Stimulated activated CD4-positive, alpha-beta T cell treated with anti-CD3 and anti-CD28 coated beads, TNF-alpha, amount 100 ng/mL, for 1 hour (primary cell): Measurements from ENCODE around the gene NCOR2.

ENCODE experiments used
- DNase-seq, 3 donors: peaks; one replicate each; pipeline ENCODE4 v3.0.0-alpha.2; 2020; ENCODE audit warnings: low read depth in 3 of 3, low spot score in 1 of 3

The NCOR2 gene

DNA sequence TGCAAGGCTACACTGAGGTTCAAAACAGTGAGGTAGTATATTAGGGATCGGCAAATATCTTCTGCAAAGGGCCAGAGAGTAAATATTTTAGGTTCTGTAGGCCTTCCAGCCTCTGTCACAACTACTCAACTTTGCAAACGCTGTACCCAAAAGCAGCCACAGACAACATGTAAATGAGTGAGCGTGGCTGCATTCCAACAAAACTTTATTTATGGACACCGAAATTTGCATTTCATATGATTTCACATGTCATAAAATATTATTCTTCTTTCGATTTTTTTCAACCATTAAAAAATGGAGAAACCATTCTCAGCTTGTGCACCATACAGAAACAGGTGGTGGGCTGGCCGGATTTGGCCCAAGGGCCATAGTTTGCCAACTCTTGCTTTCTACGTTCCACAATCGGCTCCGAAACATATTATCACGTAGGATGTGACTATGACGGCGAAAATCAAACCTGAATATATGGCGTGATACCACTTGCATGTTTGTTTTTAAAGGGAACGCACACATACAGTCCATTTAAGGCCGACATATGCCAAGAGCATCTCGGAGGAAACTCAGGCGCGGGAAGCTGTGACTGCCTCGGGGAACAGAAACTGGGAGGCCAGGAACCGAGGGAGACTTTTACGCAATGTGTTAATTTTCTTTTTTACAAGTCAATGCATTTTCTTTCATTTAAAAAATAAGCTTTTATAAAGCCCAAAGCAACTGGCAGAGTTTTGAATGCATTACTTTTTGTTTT lies 7.1 kb downstream of the NCOR2 start:
- DNase-seq: no peak

DNA sequence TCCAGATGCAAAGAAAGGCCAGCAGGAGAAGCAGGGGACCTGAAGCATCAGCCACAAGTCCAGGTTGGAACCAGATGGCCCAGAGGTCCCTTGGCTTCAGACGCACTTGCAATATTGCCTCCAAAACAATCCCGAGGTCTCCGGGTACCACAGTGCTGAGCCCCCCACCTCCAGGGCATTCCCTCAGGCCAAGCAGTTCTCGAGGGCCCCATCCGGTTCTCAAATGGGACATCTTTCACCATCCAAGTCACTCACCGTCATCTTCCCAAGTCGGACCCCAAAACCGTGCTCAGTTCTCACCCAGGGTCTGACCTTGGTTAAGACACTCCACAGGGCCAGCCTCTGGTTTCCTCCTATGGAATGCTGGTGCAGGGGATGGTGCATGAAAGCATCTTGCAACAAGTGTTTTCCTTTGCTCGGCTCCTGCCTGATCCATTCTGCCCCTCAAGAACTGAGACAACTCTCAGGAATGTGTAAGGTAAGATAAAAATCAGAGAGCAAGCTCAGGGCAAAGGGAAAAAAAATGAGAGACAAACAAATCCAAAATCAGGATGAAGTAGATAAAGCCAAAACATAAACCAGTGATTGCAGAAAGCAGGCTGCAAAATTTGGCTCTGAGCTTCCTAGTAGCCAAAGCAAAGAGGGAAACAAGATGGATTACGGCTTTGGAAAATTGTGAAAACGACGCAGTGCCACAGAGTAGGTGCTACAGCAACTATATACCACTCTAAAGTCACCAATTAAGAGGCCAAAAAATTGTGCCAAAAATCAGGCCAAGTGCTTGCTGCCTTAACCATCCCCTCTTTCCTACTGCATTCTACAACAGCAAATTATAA lies 8.0 kb downstream of the NCOR2 start:
- no peak for DNase-seq

DNA sequence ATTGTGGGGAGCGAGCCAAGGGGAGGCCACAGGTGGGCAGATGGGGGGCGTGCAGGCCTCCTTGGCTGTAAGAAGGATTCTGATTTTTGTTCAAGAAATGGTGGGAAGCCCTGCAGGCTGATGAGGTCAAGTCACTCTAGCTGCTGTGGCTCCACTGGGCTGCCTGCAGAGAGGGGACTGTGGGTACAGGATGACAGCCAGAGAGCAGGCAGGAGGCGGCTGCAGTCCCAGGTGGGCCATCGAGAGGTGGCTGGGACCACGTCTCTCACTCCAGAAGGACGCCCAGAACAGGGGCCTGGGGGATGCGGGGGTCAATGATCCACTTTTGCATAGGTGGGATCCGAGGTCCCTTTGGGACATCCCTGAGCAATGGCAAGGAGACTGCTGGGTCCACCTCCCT lies 9.1 kb downstream of the NCOR2 start:
- no peak for DNase-seq

DNA sequence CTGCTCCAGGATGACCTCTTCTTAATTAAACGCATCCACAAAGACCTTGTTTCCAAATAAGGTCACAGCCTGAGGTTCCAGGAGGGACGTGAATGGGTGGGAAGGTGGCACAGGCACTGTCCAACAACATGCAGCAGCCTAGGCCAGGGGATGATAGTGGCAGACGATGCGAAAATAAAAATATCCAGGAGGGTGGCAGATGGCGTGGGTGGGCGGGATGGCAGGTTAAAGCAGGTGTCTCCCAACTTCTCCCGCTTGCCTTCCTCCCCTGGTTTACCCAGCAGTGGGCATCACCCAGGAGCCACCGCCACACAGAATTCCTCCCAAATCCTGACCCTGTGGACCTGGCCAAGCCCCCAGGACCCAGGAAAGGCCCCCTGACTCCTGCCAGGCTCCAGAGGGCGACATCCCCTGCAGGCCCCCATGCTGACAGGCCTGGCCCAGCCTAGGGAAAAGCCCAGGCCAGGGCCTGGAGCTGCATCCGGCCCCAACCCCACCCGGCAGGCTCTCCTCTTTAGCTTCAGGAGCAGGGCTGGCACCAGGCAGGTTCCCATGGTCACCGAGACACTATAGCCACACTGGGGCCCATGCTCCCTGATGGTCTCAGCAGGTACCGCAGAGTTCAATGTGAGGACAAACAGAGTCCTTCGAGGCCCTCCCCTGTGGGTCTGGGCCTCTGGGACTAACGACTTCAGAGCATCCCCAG lies 9.7 kb downstream of the NCOR2 start:
- DNase-seq: no peak

DNA sequence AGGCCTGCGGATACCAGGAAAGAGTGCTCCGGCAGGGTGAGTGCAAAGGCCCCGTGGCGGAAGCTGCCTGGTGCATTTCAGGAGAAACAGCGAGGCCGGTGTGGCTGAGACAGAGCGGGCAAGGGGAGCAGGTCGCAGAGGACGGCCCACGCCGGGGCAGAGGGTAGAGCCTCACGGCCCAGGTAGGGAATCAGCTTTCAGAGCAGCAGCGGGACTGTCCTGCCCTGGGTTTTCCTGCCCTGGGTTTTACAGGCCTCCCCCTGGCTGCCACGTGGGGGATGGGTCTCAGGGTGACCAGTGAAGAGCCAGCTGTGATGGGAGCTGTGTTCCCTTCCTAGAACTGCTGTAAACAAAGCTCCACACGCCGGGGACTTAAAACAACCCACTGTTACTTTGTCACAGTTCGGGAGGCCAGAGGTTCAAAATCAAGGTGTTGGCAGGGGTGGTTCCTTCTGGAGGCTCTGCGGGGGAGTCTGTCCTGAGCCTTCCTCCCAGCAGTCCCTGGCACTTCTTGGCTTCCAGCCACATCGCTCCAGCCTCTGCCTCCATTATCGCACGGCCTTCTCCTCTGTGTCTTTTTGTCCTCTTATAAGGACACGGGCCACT lies 10.4 kb downstream of the NCOR2 start:
- DNase-seq: no peak

DNA sequence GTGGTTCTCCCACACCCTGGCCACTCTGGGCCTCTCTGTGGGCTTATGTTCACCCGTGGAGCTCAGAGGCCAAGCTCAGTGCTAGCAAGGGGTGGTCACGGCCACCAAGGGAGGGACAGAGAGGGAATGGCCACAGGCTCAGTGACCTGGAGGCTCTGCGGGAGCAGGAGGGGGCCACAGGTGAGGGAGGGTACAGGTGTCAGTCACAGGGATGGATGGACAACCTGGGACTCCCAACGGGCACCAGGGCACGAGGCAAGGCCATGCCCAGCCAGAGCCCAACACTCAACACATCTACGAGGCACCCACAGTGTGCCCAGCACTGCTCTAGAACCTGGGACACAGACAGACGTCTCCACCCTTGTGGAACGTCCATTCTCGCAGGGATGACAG lies 11.3 kb downstream of the NCOR2 start:
- DNase-seq: no peak

DNA sequence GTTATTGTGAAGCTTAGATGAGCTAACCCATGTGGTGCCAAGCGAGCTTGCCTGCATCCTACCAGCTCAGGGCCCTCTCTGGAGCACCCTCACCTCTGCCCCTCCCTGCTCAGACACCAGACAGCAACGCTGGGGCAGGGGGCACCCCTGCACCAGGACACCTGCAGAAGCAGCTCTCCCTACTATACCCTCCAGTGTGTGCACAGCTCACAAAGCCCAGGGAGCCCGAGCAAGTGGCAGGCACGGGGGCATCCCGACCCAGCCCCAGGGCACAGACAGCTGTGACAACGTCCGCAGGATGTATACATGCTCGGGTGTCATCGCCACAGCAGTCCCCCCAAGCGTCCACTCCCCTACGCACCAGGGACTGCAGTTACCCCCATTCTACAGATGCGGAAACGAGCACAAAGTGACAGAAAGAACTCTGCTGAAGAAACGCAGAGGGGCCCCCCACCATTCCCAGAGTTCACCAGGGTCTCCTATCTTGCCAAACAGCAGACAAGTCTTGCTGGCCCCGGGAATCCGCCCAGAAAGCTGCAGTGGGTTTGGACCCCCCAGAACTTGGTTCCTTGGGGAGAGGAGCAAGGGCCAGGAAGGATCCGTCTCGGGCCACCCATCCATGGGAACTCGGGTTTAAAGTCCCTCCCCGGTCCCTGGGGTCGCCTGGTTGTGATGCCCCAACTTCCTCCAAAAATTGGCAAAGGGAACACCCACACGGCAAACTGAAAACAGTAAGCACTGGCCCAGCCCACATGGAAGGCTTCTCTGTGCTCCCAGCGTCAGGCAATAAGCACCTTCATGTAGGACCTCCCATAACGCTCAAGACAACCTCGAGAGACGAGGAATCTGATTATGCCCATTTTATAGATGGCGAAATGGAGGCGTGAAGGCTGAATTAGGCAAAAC lies 12.0 kb downstream of the NCOR2 start:
- no peak for DNase-seq

DNA sequence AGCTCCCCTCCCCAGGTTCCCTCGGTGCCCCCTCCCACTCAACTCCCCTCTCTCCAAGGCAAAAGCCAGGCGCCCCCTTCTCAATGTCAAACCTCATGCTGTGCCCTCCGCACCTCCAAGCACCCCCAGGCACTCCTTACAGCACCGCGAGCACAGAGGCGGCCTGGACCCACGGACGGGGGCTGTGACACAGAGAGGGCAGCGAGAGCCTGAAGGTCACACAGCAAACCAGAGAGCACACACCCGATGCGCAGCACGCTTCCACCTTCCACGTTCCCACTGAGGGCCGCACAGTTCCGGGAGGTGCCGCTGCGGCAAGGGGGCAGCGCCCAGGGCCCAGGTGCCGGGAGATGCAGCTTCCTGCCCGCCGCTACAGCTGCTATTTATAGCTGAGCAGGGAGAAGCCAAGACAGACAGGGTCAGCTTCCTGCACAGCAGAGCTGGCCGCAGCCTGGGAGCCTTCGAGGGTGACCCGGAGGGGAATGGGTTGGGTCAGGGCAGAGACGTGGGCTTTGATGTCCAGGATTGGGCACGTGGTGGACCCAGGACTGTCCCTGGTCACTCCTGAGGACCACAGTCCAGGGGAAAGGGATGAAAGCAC lies 12.9 kb downstream of the NCOR2 start:
- DNase-seq: no peak

DNA sequence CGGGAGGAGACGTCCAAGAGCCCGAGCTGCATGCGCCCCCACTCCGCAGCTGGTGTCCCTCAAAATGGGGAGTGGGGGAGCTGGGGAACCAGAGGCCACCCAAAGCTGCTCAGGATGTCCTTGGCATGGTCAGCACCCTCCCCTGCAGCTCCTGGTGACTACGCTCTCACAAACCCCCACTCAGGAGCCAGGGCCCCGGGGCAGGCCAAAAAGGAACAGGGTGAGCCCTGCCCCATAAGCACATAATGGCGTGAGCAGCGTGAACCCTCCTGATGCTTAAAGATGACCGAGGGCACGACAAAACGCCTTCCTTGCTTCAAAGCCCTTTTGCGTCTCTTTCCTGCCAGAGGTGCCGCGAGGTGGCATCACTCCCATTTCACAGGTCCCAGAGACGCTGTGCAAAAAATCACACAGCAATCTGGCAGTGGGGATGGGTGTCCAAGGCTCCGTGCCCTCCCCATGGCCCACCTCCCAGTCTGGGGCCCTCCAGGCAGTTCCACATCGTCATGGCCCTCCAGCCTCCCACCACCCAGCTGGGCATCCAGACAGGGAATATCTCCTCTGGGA lies 13.5 kb downstream of the NCOR2 start:
- DNase-seq: no peak

DNA sequence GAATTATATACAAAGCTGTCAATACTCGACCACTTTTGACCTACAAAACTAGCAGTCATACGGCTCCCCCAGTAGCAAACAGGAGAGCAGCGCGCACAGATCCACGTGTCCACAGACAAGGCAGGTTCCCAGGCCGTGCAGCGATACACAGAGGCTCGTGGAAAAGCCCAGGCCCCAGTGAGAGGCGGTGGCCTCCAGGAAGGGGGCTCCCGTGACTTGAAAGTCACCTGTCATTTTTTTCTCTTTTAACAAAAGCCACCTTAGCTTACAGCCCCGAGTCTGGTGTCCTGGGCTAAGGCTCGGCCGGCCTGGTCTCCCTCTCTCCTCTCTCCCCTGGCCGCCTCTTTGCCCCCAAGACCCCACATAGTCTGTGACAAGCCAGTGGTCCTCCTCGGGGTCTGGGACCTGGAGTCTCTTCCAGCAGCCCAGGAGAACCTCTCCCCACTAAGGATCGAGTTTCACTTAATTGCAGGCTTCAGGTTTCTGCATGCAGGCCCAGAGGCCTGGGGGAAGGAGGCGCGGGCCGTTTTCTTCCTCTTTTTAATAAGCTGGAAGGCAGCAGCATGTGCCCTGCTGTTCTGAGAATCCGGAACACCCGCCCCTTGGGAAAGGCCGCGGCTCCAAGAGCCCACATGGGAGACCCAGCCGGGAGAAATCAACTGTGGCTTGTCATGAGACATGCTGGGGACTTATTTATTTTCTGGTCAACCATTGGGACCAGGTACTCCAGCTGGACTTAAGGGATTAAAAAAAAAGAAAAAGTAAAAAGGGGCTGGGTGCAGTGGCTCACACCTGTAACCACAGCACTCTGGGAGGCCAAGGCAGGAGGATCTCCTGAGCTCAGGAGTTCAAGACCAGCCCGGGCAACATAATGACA lies 15.9 kb downstream of the NCOR2 start:
- DNase-seq: no peak

DNA sequence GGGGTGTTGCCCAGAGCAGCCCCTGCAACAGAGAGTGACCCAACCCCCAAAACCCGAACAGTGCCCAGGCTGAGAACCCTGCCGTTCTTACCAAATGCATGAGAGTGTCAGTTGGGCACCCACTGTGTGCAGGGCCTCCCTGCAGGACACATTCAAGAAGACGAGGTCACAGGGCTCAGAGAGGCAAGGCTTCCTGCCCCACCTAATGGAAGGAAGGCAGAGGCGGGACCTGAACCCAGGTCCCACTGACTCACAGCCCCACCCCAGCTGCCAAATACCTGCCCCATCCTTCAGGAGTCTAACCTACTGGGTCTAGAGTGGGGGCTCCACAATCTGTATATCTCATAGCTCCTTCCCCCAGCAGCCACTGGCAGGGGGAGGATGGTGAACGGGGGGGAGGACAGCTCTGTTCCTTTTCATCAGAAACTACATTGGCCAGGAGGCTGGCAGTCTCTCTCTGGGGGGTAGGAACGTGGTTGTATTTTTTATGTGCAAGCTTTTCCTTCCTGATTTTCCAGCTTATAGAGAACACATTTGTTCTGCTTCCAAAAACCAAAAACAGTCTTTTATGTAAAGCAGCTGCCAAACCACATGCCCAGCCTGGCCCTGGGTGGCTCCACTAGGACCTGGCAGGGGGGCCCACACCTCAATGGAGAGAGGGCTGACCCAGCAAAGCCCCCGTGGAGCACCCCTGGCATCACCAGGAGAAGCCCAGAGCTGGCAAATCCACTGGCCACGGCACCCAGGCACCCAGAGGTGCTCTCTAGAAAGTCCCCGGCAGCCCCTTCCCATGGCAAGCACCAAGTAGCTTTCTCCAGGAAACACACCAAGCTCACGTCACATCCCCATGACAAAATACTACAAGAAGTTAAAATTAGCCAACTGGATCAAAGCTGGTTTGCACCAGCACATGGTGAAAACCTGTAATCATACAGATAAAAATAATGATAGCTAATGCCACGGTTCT lies 17.0 kb downstream of the NCOR2 start:
- DNase-seq: no peak

DNA sequence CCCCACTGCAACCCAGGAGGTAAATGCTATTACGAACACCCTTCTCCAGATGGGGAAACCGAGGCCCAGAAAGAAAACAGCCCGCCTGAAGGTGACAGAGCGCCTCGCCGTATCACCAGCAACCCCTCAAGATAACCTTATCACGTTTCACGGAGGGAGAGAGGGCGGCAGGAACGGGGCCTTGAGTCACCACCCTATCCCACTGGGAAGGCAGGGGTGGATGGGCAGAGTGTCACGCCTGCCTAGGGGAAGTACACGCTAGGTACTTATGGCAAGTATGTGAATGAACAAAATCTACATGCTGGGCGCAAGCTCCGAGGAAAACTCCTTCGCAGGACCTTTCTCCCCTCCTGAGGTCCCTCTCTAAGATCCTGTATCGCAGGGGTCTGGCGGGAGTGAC lies 17.8 kb downstream of the NCOR2 start:
- no peak for DNase-seq

DNA sequence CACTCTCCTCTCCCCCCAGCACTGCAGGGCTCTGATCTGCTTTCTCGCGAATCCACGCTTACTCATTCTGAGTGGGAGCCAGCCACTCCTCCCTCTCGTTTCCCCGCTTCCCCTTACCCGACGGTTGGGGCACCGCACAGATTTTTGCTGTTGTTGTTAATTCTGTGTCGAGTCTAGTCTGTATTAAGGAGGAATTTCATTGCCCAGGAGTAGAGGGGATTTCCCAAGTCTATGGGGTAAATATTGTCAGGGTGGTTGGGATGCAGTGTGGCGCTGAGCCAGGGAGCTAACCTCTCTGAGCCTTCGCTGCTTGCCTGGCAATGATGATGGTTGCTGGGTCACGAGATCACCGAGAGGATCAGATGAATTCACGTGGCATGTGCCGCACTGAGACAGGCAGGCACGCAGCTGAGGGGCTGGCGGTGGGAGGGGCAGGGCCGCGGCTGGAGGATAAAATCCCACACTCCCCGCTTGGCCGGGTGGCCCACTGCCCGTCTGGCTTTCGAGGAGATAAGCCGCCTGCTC lies 18.5 kb downstream of the NCOR2 start:
- DNase-seq: no peak

DNA sequence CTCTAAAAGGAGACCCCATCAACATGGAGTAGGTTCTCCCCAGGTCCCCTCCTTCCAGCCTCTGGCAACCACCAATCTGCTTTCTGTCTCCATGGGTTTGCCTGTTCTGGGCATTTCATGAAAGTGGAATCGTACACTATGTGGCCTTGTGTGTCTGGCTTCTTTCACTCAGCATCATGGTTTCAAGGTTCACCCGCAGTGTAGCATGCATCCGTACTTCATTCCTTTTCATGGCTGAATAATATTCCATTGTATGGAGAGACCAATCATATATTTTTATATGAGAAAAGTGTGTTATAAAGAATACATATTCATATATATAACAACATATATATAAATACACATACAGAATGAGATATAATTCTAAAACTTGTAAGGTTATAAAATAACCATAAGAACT lies 19.8 kb downstream of the NCOR2 start:
- DNase-seq: no peak

DNA sequence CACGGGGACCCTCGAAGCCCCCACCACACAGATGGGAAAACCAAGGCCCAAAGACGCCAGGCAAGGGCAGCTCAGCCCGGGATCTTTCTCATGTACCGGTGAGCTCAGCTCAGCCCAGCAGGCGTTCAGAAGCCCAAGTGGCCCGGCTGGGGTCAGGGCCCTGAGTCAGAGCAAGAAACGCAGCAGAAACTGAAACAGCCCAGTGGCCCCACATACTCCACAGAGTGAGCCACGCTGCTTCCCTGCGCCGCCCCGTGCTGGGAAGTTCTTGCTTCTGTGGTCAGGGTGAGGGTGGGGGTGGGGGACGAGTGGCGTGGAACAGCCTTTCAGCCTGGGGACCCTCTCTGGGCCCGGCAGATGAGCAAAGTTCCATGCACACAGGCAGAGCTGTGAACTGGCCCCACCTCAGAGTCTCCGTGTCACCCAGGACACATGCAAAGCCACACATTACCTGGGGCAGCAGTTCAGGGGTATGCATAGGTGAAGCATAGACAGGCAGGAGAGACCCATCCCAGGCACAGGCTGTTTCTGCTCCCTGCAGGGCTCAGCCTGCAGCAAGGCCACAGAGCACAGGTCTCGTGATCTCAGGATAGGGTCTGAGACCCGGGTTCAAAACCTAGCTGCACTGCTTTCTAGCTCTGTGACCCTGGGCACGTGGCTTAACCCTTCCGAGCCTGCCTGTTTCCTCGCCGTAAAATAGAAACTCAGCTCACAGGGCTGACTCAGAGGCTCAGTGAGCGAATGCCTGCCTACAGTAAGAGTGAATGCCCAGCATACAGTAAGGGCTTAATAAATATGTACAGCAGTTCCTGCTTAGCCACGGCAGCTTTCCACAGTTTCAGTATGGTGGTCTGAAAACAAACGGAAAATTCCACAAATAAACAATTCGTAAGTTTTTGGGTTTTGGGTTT lies 21.6 kb downstream of the NCOR2 start:
- no peak for DNase-seq

DNA sequence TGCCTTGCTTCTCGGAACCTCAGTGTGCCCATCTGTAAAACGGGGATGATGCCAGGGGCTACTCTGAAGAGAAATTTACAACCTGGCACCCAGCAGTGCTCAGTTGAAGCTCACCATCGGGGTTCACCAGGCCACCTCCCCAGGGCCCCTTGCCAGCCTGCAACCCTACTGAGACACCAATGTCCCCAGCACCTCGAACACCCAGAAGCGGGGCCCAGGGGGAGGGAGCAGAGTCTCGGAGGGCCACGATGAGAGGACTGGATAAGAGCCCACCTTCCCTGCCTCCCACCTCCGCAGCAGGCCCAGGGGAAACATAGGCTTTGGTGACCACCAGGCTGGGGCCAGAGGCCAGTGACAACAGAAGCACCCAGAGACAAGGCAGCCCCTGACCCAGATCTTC lies 22.4 kb downstream of the NCOR2 start:
- no peak for DNase-seq
